NOMO-1 treated with dmso at 0.1 percent for 144 hours (cell line): Measurements from ENCODE around the gene ATP8A2.
"Not testable (repeated sequence)": the region's sequence is repeated elsewhere in the genome, so short reads cannot be mapped to it uniquely, and the experiment has no call there.

Experiments
- DNase-seq: peaks from one replicate; lab custom pipeline; 2025; ENCODE audit not compliant: unreplicated experiment; lab: John Stamatoyannopoulos, UW

The ATP8A2 gene

GRCh38 chr13:26053418-26053980, 681.7 kb downstream of the ATP8A2 start:
- no peak for DNase-seq

GRCh38 chr13:26054896-26055295, 683.1 kb downstream of the ATP8A2 start:
- no peak for DNase-seq

GRCh38 chr13:26058704-26059103, 686.9 kb downstream of the ATP8A2 start:
- DNase-seq, result no peak

- no peak for DNase-seq
Observed at GRCh38 chr13:26060357-26060756, 688.6 kb downstream of the ATP8A2 start.

- no peak for DNase-seq
Observed at GRCh38 chr13:26061256-26061655, 689.5 kb downstream of the ATP8A2 start.

GRCh38 chr13:26061947-26062346, 690.2 kb downstream of the ATP8A2 start:
- no peak for DNase-seq

GRCh38 chr13:26062853-26063444, 691.2 kb downstream of the ATP8A2 start:
- peak; percentile 57 for DNase-seq

GRCh38 chr13:26066492-26066891, 694.7 kb downstream of the ATP8A2 start:
- not testable (repeated sequence) for DNase-seq

GRCh38 chr13:26067601-26068000, 695.8 kb downstream of the ATP8A2 start:
- no peak for DNase-seq

GRCh38 chr13:26068372-26068771, 696.6 kb downstream of the ATP8A2 start:
- not testable (repeated sequence) for DNase-seq

- DNase-seq, result not testable (repeated sequence)
Observed at GRCh38 chr13:26069642-26070041, 697.9 kb downstream of the ATP8A2 start.

- no peak for DNase-seq
Observed at GRCh38 chr13:26071691-26072090, 699.9 kb downstream of the ATP8A2 start.

- not testable (repeated sequence) for DNase-seq
Observed at GRCh38 chr13:26072335-26072734, 700.6 kb downstream of the ATP8A2 start.

- no peak for DNase-seq
Observed at GRCh38 chr13:26074706-26075105, 702.9 kb downstream of the ATP8A2 start.
